MM.1S (cell line): ENCODE data around the gene IKBKE.

Experiments used
- DNase-seq: peaks from one replicate; pipeline ENCODE4 v3.0.0-alpha.2; 2015
- H2AFZ ChIP-seq: fragments of 300-600 bp; sonication (generic); 2 replicates; pipeline ENCODE4 v1.6.0; 2016; ENCODE audit warnings: antibody characterized with exemption, low read length
- H3F3A ChIP-seq: fragments of 300-600 bp; sonication (generic); 2 replicates; pipeline ENCODE4 v1.6.1; 2016; ENCODE audit warnings: mild to moderate bottlenecking, antibody characterized with exemption, low read length, moderate library complexity, mixed read lengths; ENCODE audit not compliant: insufficient read depth
- H3K27ac ChIP-seq: fragments of 300-600 bp; sonication (generic); 2 replicates; pipeline ENCODE4 v1.5.1; 2016; ENCODE audit warnings: mild to moderate bottlenecking, low read length
- H3K27me3 ChIP-seq: fragments of 300-600 bp; sonication (generic); replicated peaks from 2 replicates; pipeline ENCODE4 v1.6.0; 2016; ENCODE audit warnings: low read length; ENCODE audit not compliant: insufficient read depth
- H3K36me3 ChIP-seq: fragments of 300-600 bp; sonication (generic); replicated peaks from 2 replicates; pipeline ENCODE4 v1.6.1; 2016; ENCODE audit warnings: mild to moderate bottlenecking, low read length, mixed read lengths; ENCODE audit not compliant: insufficient read depth
- H3K4me1 ChIP-seq: fragments of 300-600 bp; sonication (generic); 2 replicates; pipeline ENCODE4 v1.6.1; 2016; ENCODE audit warnings: low read length, mixed read lengths
- H3K4me2 ChIP-seq: fragments of 300-600 bp; sonication (generic); 2 replicates; pipeline ENCODE4 v1.6.0; 2016; ENCODE audit warnings: low read depth, low read length
- H3K4me3 ChIP-seq: fragments of 300-600 bp; sonication (generic); 2 replicates; pipeline ENCODE4 v1.5.1; 2016; ENCODE audit warnings: low read length, mixed read lengths
- H3K79me2 ChIP-seq: fragments of 300-600 bp; sonication (generic); 2 replicates; pipeline ENCODE4 v1.6.1; 2016; ENCODE audit warnings: mixed run types, low read length, mixed read lengths
- H3K9ac ChIP-seq: fragments of 300-600 bp; sonication (generic); 2 replicates; pipeline ENCODE4 v1.6.1; 2016; ENCODE audit warnings: low read length, mixed read lengths
- H3K9me2 ChIP-seq: fragments of 300-600 bp; sonication (generic); replicated peaks from 2 replicates; pipeline ENCODE4 v1.6.1; 2016; ENCODE audit warnings: mild to moderate bottlenecking, low read length, mixed read lengths; ENCODE audit not compliant: insufficient read depth
- H3K9me3 ChIP-seq: fragments of 300-600 bp; sonication (generic); replicated peaks from 2 replicates; pipeline ENCODE4 v1.6.1; 2016; ENCODE audit warnings: mild to moderate bottlenecking, low read length, mixed read lengths; ENCODE audit not compliant: insufficient read depth
- H4K20me1 ChIP-seq: fragments of 300-600 bp; sonication (generic); 2 replicates; pipeline ENCODE4 v1.6.1; 2016; ENCODE audit warnings: mild to moderate bottlenecking, low read length, moderate library complexity, mixed read lengths; ENCODE audit not compliant: insufficient read depth
- CTCF ChIP-seq: fragments of 300-600 bp; sonication (generic); IDR thresholded peaks from 2 replicates; pipeline ENCODE4 v1.5.1; 2016; ENCODE audit warnings: antibody characterized with exemption, low read length, mixed read lengths
- EZH2 ChIP-seq: fragments of 300-600 bp; sonication (generic); optimal IDR thresholded peaks from 2 replicates; pipeline ENCODE3; 2017; ENCODE audit warnings: low read depth, mild to moderate bottlenecking, antibody characterized with exemption, low read length, mixed read lengths
- EZH2phosphoT487 ChIP-seq: fragments of 300-600 bp; sonication (generic); IDR thresholded peaks from 2 replicates; pipeline ENCODE4 v1.6.1; 2018; ENCODE audit warnings: antibody characterized with exemption, low read length

Gene IKBKE

GRCh38 chr1:206532368-206532767, 62.1 kb downstream of the IKBKE start:
- Histone ChIP-seq H2AFZ (no peak overlapping the region), H3K4me1 (peaks cover 3% of the 10 kb centered on the region; the same call in 1 of the 2 replicates), H4K20me1 (no peaks in the 10 kb centered on the region), H3K4me3 (no peak overlapping the region), H3K79me2 (no peaks in the 10 kb centered on the region), H3F3A (no peaks in the 10 kb centered on the region), H3K27ac (no peak overlapping the region), H3K9me3 (no peaks in the 10 kb centered on the region), H3K36me3 (no peaks in the 10 kb centered on the region), H3K9me2 (no peaks in the 10 kb centered on the region), H3K9ac (no peak overlapping the region), H3K27me3 (no peaks in the 10 kb centered on the region), H3K4me2 (no peak overlapping the region)
- no peak for TF ChIP-seq EZH2phosphoT487
- no peak for TF ChIP-seq EZH2
- no peak for TF ChIP-seq CTCF
- no peak for DNase-seq

- no peaks in the 10 kb centered on the region for H3K9me3 ChIP-seq
- H3K27me3 ChIP-seq, result no peaks in the 10 kb centered on the region
- no peak for DNase-seq
- no peaks in the 10 kb centered on the region for H3K36me3 ChIP-seq
- no peak overlapping the region for H3K9ac ChIP-seq
- H3K9me2 ChIP-seq, result no peaks in the 10 kb centered on the region
- no peak overlapping the region for H3K27ac ChIP-seq
- no peak overlapping the region for H3K4me3 ChIP-seq
- H4K20me1 ChIP-seq, result no peaks in the 10 kb centered on the region
- no peak overlapping the region for H2AFZ ChIP-seq
- no peaks in the 10 kb centered on the region for H3K79me2 ChIP-seq
- no peaks in the 10 kb centered on the region for H3F3A ChIP-seq
- no peaks in the 10 kb centered on the region for H3K4me1 ChIP-seq
- no peak overlapping the region for H3K4me2 ChIP-seq
- no peak for TF ChIP-seq CTCF
- TF ChIP-seq EZH2, result no peak
- no peak for TF ChIP-seq EZH2phosphoT487
Observed at GRCh38 chr1:206534552-206534951, 64.3 kb downstream of the IKBKE start.

GRCh38 chr1:206535853-206536188, 65.5 kb downstream of the IKBKE start:
- H3K9ac ChIP-seq, result no peak overlapping the region
- no peaks in the 10 kb centered on the region for H4K20me1 ChIP-seq
- no peaks in the 10 kb centered on the region for H3K9me2 ChIP-seq
- no peaks in the 10 kb centered on the region for H3K9me3 ChIP-seq
- H3K27me3 ChIP-seq, result no peaks in the 10 kb centered on the region
- TF ChIP-seq CTCF (no peak), EZH2phosphoT487 (no peak)
- H2AFZ ChIP-seq, result no peak overlapping the region
- H3K79me2 ChIP-seq, result no peaks in the 10 kb centered on the region
- no peak for DNase-seq
- H3K4me1 ChIP-seq, result no peaks in the 10 kb centered on the region
- no peaks in the 10 kb centered on the region for H3F3A ChIP-seq
- H3K4me3 ChIP-seq, result no peak overlapping the region
- H3K36me3 ChIP-seq, result no peaks in the 10 kb centered on the region
- H3K27ac ChIP-seq, result no peak overlapping the region
- no peak overlapping the region for H3K4me2 ChIP-seq
